Central memory CD8-positive, alpha-beta T cell (primary cell): ENCODE results near the gene EFNB2.

Experiments used
- ATAC-seq: fragments of 150-1000 bp; cut with Tn5 transposase; replicated peaks from 2 replicates; pipeline ENCODE4 v1.10.0; 2022; ENCODE audit warnings: mild to moderate bottlenecking, moderate FRiP score, moderate number of reproducible peaks; ENCODE audit not compliant: poor library complexity, severe bottlenecking; ENCODE audit errors: extremely low read depth
- DNase-seq, 2 donors: peaks; one replicate each; pipeline ENCODE4 v3.0.0; 2021; ENCODE audit warnings: low spot score in 2 of 2
- H3K27ac Mint-ChIP-seq: one replicate; pipeline ENCODE4 v1.8.0; 2022; ENCODE audit warnings: low read depth, mild to moderate bottlenecking, moderate library complexity, mixed read lengths
- H3K27me3 Mint-ChIP-seq: one replicate; pipeline ENCODE4 v1.8.0; 2022; ENCODE audit warnings: mixed read lengths
- H3K36me3 Mint-ChIP-seq: one replicate; pipeline ENCODE4 v1.8.0; 2022; ENCODE audit warnings: mild to moderate bottlenecking, moderate library complexity, mixed read lengths; ENCODE audit not compliant: insufficient read depth
- H3K4me1 Mint-ChIP-seq: one replicate; pipeline ENCODE4 v1.8.0; 2022; ENCODE audit warnings: mixed read lengths
- H3K4me3 Mint-ChIP-seq: one replicate; pipeline ENCODE4 v1.8.0; 2022; ENCODE audit warnings: mild to moderate bottlenecking, moderate library complexity, mixed read lengths
- H3K9me3 Mint-ChIP-seq: one replicate; pipeline ENCODE4 v1.8.0; 2022; ENCODE audit warnings: mixed read lengths

Gene EFNB2

DNA sequence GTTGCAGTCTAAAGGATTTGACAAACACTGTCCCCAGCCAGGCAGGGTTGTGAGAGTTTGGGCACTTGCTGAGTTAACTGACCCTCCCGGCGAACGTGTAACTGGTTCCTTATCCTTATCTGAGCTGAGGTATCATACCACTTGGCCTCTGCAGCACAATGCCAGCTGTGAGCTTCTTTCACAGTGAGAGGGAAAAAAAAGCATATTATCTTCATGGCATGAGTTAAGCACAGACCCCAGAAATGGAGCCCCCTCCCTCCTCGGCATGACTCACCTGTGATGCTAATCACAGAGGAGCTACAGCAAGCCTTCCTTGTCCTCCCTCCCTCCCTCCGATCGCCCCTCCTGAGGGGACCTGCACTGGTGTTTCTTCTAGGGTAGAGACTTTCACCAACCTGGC lies 60.5 kb downstream of the EFNB2 start:
- no peak overlapping the region for H3K4me3 Mint-ChIP-seq
- no peaks in the 10 kb centered on the region for H3K4me1 Mint-ChIP-seq
- ATAC-seq (no peak), DNase-seq (no peak)
- no peaks in the 10 kb centered on the region for H3K9me3 Mint-ChIP-seq
- peaks cover 1% of the 10 kb centered on the region for H3K36me3 Mint-ChIP-seq
- peaks cover 48% of the 10 kb centered on the region for H3K27me3 Mint-ChIP-seq
- no peak overlapping the region for H3K27ac Mint-ChIP-seq

DNA sequence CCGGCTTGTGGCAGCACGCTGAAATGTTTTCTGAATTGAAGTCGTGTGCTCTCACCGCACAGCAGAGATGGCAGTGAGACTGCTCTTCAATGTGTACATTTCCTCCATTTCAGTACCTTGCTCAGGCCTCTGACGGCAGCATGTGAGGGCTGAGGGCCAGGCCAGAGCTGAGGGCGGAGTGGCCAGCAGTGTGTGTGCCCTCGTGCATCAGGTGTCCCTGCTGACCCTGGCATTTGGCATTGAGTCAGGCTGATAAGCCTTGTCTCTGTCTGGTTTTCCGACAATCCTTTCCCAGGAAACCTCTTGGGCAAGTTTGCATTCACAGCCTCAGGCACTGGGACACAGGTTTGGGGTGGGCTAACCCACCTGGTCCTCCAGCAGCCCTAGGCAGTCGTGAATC lies 62.3 kb downstream of the EFNB2 start:
- Mint-ChIP-seq H3K27ac (no peak overlapping the region), H3K36me3 (peaks cover under 1% of the 10 kb centered on the region), H3K4me3 (no peak overlapping the region), H3K27me3 (peaks cover 32% of the 10 kb centered on the region), H3K4me1 (no peaks in the 10 kb centered on the region), H3K9me3 (no peaks in the 10 kb centered on the region)
- ATAC-seq (no peak), DNase-seq (no peak)

DNA sequence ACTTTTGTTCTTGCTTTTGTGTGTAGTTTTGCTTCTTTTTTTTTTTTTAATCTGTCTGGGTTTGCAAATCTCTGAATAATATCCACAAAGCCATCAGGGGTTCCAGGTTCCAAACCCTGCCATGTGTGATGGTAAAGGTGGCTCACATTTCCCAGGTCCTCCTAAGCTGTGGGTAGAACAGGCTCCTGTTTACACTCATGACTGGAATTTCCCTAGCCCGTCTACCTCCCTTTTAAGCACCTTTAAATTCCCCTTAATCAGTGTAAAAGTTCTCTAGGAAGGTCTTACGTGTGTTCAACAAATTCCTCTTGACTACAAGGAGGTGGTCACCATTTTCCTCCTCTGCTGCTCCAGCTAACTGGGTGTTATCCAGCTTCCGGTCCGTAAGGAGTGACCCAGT lies 62.8 kb downstream of the EFNB2 start:
- no peaks in the 10 kb centered on the region for H3K9me3 Mint-ChIP-seq
- peaks cover 32% of the 10 kb centered on the region for H3K27me3 Mint-ChIP-seq
- H3K36me3 Mint-ChIP-seq = no peaks in the 10 kb centered on the region
- no peak overlapping the region for H3K27ac Mint-ChIP-seq
- no peak for ATAC-seq
- H3K4me3 Mint-ChIP-seq = no peak overlapping the region
- no peak for DNase-seq
- no peaks in the 10 kb centered on the region for H3K4me1 Mint-ChIP-seq

GRCh38 chr13:106471957-106472543 lies 63.4 kb downstream of the EFNB2 start:
- H3K4me1 Mint-ChIP-seq = no peaks in the 10 kb centered on the region
- no peaks in the 10 kb centered on the region for H3K36me3 Mint-ChIP-seq
- H3K4me3 Mint-ChIP-seq = no peak overlapping the region
- no peaks in the 10 kb centered on the region for H3K9me3 Mint-ChIP-seq
- no peak overlapping the region for H3K27ac Mint-ChIP-seq
- no peak for ATAC-seq
- peaks cover 32% of the 10 kb centered on the region for H3K27me3 Mint-ChIP-seq
- no peak for DNase-seq

- DNase-seq = no peak
These were observed 64.9 kb downstream of the EFNB2 start for GRCh38 chr13:106470576-106470975.

DNA sequence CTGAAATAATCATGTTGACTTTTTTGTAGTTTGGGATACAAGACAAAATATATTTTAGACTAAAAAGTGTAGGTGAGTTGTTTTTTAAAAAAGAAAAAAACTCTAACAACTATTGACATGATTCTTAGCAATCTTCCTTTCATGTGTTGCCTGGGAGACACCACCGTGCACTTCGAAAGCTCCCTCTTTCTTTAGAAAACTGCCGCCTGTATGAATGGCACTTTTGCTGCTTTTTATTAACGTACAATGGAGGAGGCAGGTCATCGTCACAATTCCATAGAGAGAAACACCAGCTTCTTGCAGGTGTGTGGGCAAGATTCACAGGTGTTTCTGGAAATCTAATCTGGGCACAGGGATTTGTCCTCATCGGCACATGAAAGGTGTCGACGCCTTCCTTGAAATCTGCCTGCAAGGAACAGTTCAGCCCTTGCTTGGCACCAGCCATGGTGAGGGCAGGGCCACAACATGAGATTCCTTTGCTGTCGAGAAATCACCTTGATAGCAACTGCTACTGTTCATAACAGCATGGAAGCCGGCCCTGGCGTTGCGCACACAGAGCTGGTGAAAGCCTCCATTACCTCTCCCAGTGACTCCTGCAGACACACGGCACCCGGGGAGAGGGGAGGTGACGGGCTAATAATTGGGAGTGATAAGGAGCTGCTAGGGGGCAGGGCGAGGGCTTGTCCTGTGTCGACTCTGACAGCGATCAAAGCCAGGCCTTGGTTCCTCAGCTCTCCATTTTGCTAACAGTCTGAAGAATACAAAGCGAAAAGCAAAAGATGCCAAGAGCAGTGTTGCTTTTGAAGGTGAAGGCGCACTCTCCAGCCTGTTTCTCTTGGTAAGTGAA lies 66.5 kb downstream of the EFNB2 start:
- DNase-seq (no peak), ATAC-seq (no peak)
- Mint-ChIP-seq H3K36me3 (no peaks in the 10 kb centered on the region), H3K4me1 (no peaks in the 10 kb centered on the region), H3K4me3 (no peak overlapping the region), H3K27me3 (peaks cover 30% of the 10 kb centered on the region), H3K9me3 (no peaks in the 10 kb centered on the region), H3K27ac (no peak overlapping the region)

More at GRCh38 chr13:106470576-106470975, 64.9 kb downstream of the EFNB2 start:
- Mint-ChIP-seq H3K9me3 (no peaks in the 10 kb centered on the region), H3K27me3 (peaks cover 30% of the 10 kb centered on the region), H3K4me1 (no peaks in the 10 kb centered on the region), H3K4me3 (no peak overlapping the region), H3K36me3 (no peaks in the 10 kb centered on the region), H3K27ac (no peak overlapping the region)
- no peak for ATAC-seq

GRCh38 chr13:106468207-106468606 lies 67.3 kb downstream of the EFNB2 start:
- Mint-ChIP-seq H3K4me1 (no peaks in the 10 kb centered on the region), H3K36me3 (no peaks in the 10 kb centered on the region), H3K4me3 (no peak overlapping the region), H3K27me3 (peaks cover 30% of the 10 kb centered on the region), H3K9me3 (no peaks in the 10 kb centered on the region), H3K27ac (no peak overlapping the region)
- DNase-seq = no peak
- ATAC-seq = no peak

DNA sequence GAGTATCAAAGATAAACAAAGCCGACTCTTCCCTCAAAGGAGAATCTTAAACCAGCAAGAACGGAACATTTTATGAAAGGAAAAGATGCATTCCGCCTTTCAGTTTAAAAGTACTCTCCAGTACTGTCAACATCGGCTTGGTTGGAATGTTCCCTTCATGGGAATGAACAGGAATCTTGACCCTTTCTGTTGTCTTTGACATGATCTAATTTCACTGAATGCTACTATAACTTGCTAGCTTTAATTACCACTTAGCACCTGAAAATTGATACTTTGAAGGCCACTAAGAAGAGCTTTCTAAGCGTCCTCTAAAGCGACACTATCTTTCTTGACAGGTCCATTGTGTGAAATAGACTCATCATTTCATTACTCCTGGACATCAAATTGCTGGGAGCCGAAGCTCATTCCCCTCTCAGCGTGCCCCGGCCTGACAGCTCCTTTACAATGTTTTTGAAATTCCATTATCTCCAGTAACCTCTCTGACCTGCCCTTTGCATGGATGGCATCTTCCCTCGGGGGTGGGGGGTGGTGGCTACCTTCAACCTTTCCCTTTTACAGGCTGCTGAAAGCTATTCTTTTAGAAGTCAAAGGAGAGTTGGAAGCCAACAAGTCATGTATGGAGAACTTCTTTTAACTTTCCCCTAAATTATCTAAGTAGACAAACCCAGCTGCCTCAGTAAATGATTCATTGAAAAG lies 67.9 kb downstream of the EFNB2 start:
- DNase-seq = no peak
- no peaks in the 10 kb centered on the region for H3K36me3 Mint-ChIP-seq
- H3K27me3 Mint-ChIP-seq = peaks cover 25% of the 10 kb centered on the region
- no peak overlapping the region for H3K4me3 Mint-ChIP-seq
- ATAC-seq = no peak
- H3K9me3 Mint-ChIP-seq = no peaks in the 10 kb centered on the region
- H3K27ac Mint-ChIP-seq = no peak overlapping the region
- no peaks in the 10 kb centered on the region for H3K4me1 Mint-ChIP-seq

DNA sequence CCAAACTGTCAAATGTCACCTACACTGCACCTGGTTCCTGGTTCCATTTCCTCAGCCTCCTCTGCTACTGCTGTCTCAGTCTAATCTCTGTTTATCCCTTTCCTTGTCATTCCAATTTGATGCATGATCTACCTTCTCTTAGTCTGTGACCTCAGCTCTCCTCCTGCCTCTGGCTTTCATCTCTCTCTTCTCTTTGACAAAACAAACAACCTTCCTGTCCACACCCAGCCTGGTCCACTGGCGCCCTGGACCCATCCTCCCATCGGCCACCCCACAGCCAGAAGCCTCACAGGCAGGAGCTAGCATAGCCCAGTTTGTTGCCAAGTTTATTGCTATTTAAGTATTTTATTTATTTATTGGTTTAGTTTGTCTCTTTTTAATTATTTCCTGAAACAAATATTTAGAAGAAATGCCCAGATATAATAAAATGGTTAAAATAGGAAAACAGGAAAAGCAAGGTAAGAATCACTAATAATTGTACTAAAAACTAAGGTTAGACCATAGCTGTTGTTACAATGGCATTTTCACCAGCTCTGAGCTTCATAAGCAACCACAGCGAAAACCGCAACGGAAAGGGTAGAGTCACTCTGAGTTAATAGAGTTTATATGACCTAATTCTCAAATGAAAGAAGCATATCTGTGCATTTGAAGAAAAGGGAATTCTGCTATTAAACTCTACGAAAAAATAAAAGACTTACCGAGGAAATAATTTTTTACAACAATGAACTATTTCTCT lies 68.6 kb downstream of the EFNB2 start:
- ATAC-seq = no peak
- no peaks in the 10 kb centered on the region for H3K9me3 Mint-ChIP-seq
- no peaks in the 10 kb centered on the region for H3K36me3 Mint-ChIP-seq
- H3K27me3 Mint-ChIP-seq = peaks cover 19% of the 10 kb centered on the region
- no peak overlapping the region for H3K27ac Mint-ChIP-seq
- no peak for DNase-seq
- H3K4me3 Mint-ChIP-seq = no peak overlapping the region
- no peaks in the 10 kb centered on the region for H3K4me1 Mint-ChIP-seq

GRCh38 chr13:106464076-106464475 lies 71.4 kb downstream of the EFNB2 start:
- Mint-ChIP-seq H3K4me1 (no peaks in the 10 kb centered on the region), H3K27me3 (peaks cover 10% of the 10 kb centered on the region)

DNA sequence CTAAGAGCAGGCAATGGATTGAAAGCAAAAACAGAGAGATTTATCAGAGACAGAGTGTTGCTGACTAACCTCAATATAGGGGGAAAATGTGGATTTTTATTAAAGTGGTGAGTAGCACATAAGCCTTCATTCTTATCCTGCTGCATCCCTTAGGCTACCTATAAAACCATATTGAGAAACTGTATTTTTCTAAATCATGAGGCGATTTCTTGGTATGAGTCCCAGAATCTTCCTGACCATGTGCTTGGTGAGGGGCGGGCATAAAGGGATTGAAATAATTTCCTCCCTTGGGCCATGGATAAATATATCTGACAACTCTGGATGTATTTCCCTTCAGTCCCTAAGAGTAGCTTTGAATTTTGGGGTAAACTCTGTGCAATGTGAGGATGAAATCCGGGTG lies 72.8 kb downstream of the EFNB2 start:
- ATAC-seq = no peak
- Mint-ChIP-seq H3K4me3 (no peak overlapping the region), H3K9me3 (no peaks in the 10 kb centered on the region), H3K27ac (no peak overlapping the region), H3K36me3 (no peaks in the 10 kb centered on the region), H3K4me1 (no peaks in the 10 kb centered on the region), H3K27me3 (peaks cover 19% of the 10 kb centered on the region)
- DNase-seq = no peak

More at GRCh38 chr13:106464076-106464475, 71.4 kb downstream of the EFNB2 start:
- DNase-seq (no peak), ATAC-seq (no peak)
- Mint-ChIP-seq H3K4me3 (no peak overlapping the region), H3K36me3 (no peaks in the 10 kb centered on the region), H3K9me3 (no peaks in the 10 kb centered on the region), H3K27ac (no peak overlapping the region)

GRCh38 chr13:106455777-106456176 lies 79.7 kb downstream of the EFNB2 start:
- ATAC-seq (no peak), DNase-seq (no peak)
- Mint-ChIP-seq H3K36me3 (no peaks in the 10 kb centered on the region), H3K4me3 (no peak overlapping the region), H3K9me3 (no peaks in the 10 kb centered on the region), H3K27ac (no peak overlapping the region), H3K4me1 (no peaks in the 10 kb centered on the region), H3K27me3 (peaks cover 33% of the 10 kb centered on the region)
